Measurements from ENCODE around the gene PIK3CA.

PIK3CA gene

GRCh38 chr3:179174316-179174715 is 26.2 kb downstream of the PIK3CA start:
- no peaks in the 10 kb centered on the region for H3K27me3 Mint-ChIP-seq (ENCODE audit: low read depth)
- H3K4me3 Mint-ChIP-seq = no peak overlapping the region
- H3K4me1 Mint-ChIP-seq = peaks cover 8% of the 10 kb centered on the region
- H3K27ac Mint-ChIP-seq = no peak overlapping the region
- H3K9me3 Mint-ChIP-seq = peaks cover 23% of the 10 kb centered on the region
- peaks cover 33% of the 10 kb centered on the region for H3K36me3 Mint-ChIP-seq (ENCODE audit: low read depth)
- TF ChIP-seq, protein P1, sequence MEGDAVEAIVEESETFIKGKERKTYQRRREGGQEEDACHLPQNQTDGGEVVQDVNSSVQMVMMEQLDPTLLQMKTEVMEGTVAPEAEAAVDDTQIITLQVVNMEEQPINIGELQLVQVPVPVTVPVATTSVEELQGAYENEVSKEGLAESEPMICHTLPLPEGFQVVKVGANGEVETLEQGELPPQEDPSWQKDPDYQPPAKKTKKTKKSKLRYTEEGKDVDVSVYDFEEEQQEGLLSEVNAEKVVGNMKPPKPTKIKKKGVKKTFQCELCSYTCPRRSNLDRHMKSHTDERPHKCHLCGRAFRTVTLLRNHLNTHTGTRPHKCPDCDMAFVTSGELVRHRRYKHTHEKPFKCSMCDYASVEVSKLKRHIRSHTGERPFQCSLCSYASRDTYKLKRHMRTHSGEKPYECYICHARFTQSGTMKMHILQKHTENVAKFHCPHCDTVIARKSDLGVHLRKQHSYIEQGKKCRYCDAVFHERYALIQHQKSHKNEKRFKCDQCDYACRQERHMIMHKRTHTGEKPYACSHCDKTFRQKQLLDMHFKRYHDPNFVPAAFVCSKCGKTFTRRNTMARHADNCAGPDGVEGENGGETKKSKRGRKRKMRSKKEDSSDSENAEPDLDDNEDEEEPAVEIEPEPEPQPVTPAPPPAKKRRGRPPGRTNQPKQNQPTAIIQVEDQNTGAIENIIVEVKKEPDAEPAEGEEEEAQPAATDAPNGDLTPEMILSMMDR (IDR thresholded peaks at IDR 0.05; ENCODE audit: unreplicated experiment in 3 of 3) = no peak

DNA sequence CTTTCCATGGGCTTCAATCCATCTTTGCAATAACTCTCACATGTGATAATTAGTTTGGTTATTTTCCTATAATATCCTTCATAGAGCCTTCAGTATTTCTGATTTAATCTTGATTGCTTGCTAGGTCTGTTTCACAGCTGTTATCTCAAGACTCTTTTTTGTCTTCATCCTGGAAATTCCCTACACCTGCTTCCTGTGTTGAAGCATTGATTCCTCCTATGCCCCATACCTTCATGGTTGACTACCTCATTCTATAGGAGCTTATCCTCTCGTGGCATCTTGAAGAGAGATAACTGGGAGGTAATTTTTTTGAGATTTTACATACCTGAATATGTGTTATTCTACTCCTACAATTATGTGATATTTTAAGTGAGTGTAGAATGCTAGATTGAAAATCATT is 26.7 kb downstream of the PIK3CA start:
- Mint-ChIP-seq H3K9me3 (peaks cover 21% of the 10 kb centered on the region), H3K4me1 (peaks cover 7% of the 10 kb centered on the region), H3K4me3 (no peak overlapping the region), H3K36me3 (ENCODE audit: low read depth) (peaks cover 28% of the 10 kb centered on the region), H3K27ac (peak overlapping the region in 1 of 3 experiments; percentile 10), H3K27me3 (ENCODE audit: low read depth) (no peaks in the 10 kb centered on the region)
- TF ChIP-seq, protein P1 (IDR thresholded peaks at IDR 0.05; ENCODE audit: unreplicated experiment in 3 of 3) = no peak

GRCh38 chr3:179175358-179175757 is 27.2 kb downstream of the PIK3CA start:
- Mint-ChIP-seq H3K4me1 (peaks cover 7% of the 10 kb centered on the region), H3K27ac (peak overlapping the region in 2 of 3 experiments; percentile 2 to 10), H3K36me3 (ENCODE audit: low read depth) (peaks cover 26% of the 10 kb centered on the region), H3K9me3 (peaks cover 20% of the 10 kb centered on the region), H3K4me3 (no peak overlapping the region), H3K27me3 (ENCODE audit: low read depth) (no peaks in the 10 kb centered on the region)
- TF ChIP-seq, protein P1 (IDR thresholded peaks at IDR 0.05; ENCODE audit: unreplicated experiment in 3 of 3) = no peak

DNA sequence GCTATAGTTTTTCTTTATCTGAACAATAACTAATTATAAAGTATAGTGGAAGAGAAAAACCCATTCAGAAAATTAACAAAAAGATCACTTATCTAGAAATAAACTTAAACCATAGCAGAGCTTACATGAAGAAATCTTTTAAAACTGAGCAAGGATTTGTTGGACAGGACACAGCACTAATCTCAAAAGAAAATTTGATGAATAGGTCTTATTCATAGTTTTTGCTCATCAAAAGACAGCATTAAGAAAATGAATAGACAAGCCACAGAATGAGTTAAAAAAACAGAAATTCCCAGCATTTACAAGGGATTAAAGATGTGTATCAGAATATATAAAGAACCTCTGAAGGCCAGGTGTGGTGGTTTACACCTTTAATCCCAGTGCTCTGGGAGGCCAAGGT is 29.5 kb downstream of the PIK3CA start:
- Mint-ChIP-seq H3K4me3 (no peak overlapping the region), H3K36me3 (ENCODE audit: low read depth) (peaks cover 7% of the 10 kb centered on the region), H3K9me3 (peaks cover 4% of the 10 kb centered on the region), H3K27me3 (ENCODE audit: low read depth) (no peaks in the 10 kb centered on the region), H3K27ac (no peak overlapping the region), H3K4me1 (peaks cover 13% of the 10 kb centered on the region)
- TF ChIP-seq, protein P1 (IDR thresholded peaks at IDR 0.05; ENCODE audit: unreplicated experiment in 3 of 3) = no peak

GRCh38 chr3:179179256-179179655 is 31.1 kb downstream of the PIK3CA start:
- Mint-ChIP-seq H3K27ac (no peak overlapping the region), H3K4me3 (no peak overlapping the region), H3K4me1 (peaks cover 18% of the 10 kb centered on the region), H3K9me3 (peaks cover 4% of the 10 kb centered on the region), H3K36me3 (ENCODE audit: low read depth) (peaks cover 5% of the 10 kb centered on the region), H3K27me3 (ENCODE audit: low read depth) (no peaks in the 10 kb centered on the region)
- TF ChIP-seq, protein P1 (IDR thresholded peaks at IDR 0.05; ENCODE audit: unreplicated experiment in 3 of 3) = no peak

DNA sequence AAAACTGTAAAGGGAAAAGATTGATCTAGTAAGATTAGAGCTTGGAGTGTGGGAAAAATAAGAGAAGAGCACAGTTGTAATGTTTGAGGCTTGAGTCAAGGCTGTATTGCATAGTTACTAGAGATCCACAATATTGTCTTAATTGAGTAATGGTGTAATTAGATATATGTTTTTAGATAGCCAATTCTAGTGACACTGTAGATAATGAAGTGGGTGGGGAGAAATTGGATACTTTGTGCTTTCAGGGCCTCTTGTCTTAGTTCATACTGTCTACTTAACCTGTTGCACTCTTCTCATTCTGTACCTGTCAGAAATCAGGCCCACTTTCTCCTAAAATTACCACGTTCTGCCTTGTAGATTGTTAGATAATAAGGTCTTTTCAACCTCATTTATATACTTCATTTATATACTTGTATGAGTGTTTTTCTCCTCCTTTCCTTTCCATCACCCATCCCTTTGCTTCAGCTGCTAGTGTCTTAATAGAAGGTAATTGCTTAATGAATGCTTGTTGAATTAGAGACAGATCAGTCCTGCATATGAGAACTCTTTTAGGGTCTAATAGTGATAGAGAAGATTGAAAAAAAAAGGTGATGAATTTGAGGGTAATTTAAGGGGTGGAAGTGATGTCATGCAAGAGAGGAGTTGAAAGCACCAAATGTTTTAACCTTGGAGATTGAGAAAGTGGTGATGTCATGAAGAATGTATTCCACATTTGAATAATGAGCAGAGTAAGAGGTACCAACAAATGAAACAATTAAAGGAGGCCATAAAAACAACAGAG is 32.0 kb downstream of the PIK3CA start:
- H3K4me3 Mint-ChIP-seq = no peak overlapping the region
- H3K27me3 Mint-ChIP-seq (ENCODE audit: low read depth) = no peaks in the 10 kb centered on the region
- no peaks in the 10 kb centered on the region for H3K9me3 Mint-ChIP-seq
- no peaks in the 10 kb centered on the region for H3K36me3 Mint-ChIP-seq (ENCODE audit: low read depth)
- peaks cover 17% of the 10 kb centered on the region for H3K4me1 Mint-ChIP-seq
- H3K27ac Mint-ChIP-seq = no peak overlapping the region
- TF ChIP-seq, protein P1 (IDR thresholded peaks at IDR 0.05; ENCODE audit: unreplicated experiment in 3 of 3) = no peak
